Stimulated activated CD4-positive, alpha-beta T cell treated with anti-CD3 and anti-CD28 coated beads, Interleukin-1b, Interleukin-23, amount 100 ng/mL, for 4 hours (primary cell): ENCODE data around the gene MRPL44.

Experiments used
- DNase-seq, 2 donors: peaks; one replicate each; pipeline ENCODE4 v3.0.0-alpha.2; 2020; ENCODE audit warnings: low read depth in 2 of 2

MRPL44 gene

DNA sequence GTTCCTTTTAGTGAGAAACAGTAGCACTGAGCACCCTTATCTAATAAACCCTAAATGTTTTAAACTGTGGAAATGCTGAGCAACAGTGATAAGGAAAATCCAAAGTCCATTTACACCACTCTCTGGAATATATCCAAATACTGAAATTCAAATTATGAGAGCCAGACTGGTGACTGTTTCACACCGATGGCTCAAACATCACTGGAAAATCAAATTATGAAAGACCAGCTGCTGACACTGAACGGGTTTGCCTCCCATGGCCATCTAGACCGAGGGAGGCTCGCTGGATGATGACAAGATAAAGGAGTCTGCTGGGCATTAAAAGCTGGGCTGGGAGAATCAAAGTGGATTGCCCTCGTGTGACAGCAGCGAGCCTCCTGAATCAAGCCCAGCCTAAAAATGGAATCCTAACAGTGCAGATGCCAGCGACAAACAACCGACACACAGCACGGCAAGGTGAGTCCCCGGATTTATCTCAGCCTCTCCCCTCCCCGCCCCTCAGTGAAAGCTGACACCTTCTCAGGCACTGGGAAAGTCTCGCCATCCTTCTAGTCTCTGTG lies 51.5 kb downstream of the MRPL44 start:
- DNase-seq: no peak

- no peak for DNase-seq
These were observed 52.5 kb downstream of the MRPL44 start for GRCh38 chr2:224009605-224010315.

GRCh38 chr2:224011837-224012236 lies 54.6 kb downstream of the MRPL44 start:
- no peak for DNase-seq

DNA sequence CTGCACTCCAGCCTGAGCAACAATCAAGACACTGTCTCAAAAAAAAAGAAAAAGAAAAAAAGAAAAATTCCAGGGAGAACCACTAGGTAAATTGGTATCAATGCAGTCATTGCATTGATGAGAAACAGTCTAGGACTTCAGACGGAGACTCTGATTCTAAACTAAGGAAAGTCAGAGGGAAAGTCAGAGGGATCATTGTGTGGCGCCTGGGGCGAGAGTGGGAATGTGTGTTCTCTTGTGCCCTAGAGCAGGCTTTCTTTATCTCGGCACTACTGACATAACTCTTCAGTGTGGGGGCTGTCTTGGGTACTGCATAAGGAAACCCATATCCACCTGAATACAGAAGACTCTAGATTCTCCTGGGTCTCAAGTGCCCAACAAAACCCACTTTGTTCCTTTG lies 57.1 kb downstream of the MRPL44 start:
- no peak for DNase-seq

GRCh38 chr2:224016963-224017362 lies 59.7 kb downstream of the MRPL44 start:
- no peak for DNase-seq
